HEK293T (cell line): ENCODE results near the gene MRGPRG.

ENCODE experiments used
- ARNT ChIP-seq: fragments of 450-650 bp; IDR thresholded peaks from 2 replicates; pipeline ENCODE4 v1.6.1; 2017; ENCODE audit warnings: mild to moderate bottlenecking
- BHLHE40 ChIP-seq: fragments of 450-650 bp; IDR thresholded peaks from 2 replicates; pipeline ENCODE4 v1.6.1; 2016; ENCODE audit warnings: mild to moderate bottlenecking, moderate library complexity, borderline replicate concordance
- CTBP1 ChIP-seq: fragments of 450-650 bp; IDR thresholded peaks from 2 replicates; pipeline ENCODE4 v1.6.1; 2016; ENCODE audit warnings: borderline replicate concordance
- ELF4 ChIP-seq: fragments of 450-650 bp; IDR thresholded peaks from 2 replicates; pipeline ENCODE4 v1.6.1; 2017; ENCODE audit warnings: antibody characterized with exemption
- FOXK2 ChIP-seq: fragments of 450-650 bp; IDR thresholded peaks from 2 replicates; pipeline ENCODE4 v1.6.1; 2016; ENCODE audit warnings: mild to moderate bottlenecking
- FOXM1 ChIP-seq: fragments of 450-650 bp; IDR thresholded peaks from 2 replicates; pipeline ENCODE4 v1.6.1; 2017; ENCODE audit warnings: mild to moderate bottlenecking, borderline replicate concordance
- HDGF ChIP-seq: fragments of 450-650 bp; IDR thresholded peaks from 2 replicates; pipeline ENCODE4 v1.6.1; 2017; ENCODE audit warnings: antibody characterized with exemption, borderline replicate concordance
- LEF1 ChIP-seq: fragments of 450-650 bp; IDR thresholded peaks from 2 replicates; pipeline ENCODE4 v1.6.1; 2017; ENCODE audit warnings: mild to moderate bottlenecking, borderline replicate concordance
- NFRKB ChIP-seq: fragments of 450-650 bp; IDR thresholded peaks from 2 replicates; pipeline ENCODE4 v1.6.1; 2016; ENCODE audit warnings: mild to moderate bottlenecking, moderate library complexity
- SP1 ChIP-seq: fragments of 450-650 bp; IDR thresholded peaks from 2 replicates; pipeline ENCODE4 v1.6.1; 2017
- SUZ12 ChIP-seq: fragments of 450-650 bp; IDR thresholded peaks from 2 replicates; pipeline ENCODE4 v1.6.1; 2016; ENCODE audit warnings: mild to moderate bottlenecking
- ZNF384 ChIP-seq: fragments of 450-650 bp; IDR thresholded peaks from 2 replicates; pipeline ENCODE4 v1.6.1; 2016
- TF ChIP-seq, protein P1 (sequence below): fragments of 450-650 bp; IDR thresholded peaks from 2 replicates; pipeline ENCODE4 v1.6.1; 2016

DNA sequence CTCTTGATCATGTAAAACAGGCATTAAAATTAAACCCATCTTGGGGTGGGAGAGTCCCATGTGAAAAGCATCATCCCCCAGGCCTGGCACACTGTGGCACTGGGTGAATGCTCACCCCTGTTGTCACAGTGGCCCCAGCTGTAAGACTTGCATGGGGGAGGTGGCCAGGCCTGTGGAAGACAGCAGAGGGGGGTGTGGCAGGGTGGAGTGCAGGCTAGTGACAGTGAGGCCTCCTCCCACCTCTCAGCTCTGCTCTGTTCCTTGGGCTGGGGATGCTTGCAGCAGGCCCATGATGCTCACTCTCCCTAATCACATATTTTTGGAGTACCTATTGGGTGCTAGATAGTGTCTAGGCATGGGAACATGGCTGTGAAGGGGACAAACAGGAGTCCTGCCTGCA, 43.4 kb downstream of the MRGPRG start:
- TF ChIP-seq ZNF384 (no peak), FOXK2 (no peak), HDGF (no peak), SUZ12 (no peak), SP1 (no peak), CTBP1 (no peak), BHLHE40 (no peak), ARNT (no peak), ELF4 (no peak), FOXM1 (no peak), NFRKB (no peak), LEF1 (no peak)
- TF ChIP-seq, protein P1, sequence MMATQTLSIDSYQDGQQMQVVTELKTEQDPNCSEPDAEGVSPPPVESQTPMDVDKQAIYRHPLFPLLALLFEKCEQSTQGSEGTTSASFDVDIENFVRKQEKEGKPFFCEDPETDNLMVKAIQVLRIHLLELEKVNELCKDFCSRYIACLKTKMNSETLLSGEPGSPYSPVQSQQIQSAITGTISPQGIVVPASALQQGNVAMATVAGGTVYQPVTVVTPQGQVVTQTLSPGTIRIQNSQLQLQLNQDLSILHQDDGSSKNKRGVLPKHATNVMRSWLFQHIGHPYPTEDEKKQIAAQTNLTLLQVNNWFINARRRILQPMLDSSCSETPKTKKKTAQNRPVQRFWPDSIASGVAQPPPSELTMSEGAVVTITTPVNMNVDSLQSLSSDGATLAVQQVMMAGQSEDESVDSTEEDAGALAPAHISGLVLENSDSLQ: no peak
